ENCODE measurements around the gene WFDC12. TPM values are rescaled to one million over a fixed set of nuclear protein-coding genes. Genes with fewer than 3 reads are reported as not detected.
"Not testable (repeated sequence)": the region's sequence is repeated elsewhere in the genome, so short reads cannot be mapped to it uniquely, and the experiment has no call there.

Gene WFDC12
- total RNA-seq, 4 donors from 2014 or later: not detected

GRCh38 chr20:45156713-45157112 lies 32.4 kb upstream of the WFDC12 start:
- Histone ChIP-seq H3K27me3 (no peaks in the 10 kb centered on the region), H3K36me3 (no peaks in the 10 kb centered on the region), H3K27ac (no peak overlapping the region), H3K4me3 (no peak overlapping the region), H3K9me3 (no peaks in the 10 kb centered on the region), H3K4me1 (no peaks in the 10 kb centered on the region)
- no peak for DNase-seq
- no peak for TF ChIP-seq POLR2A (IDR thresholded peaks at IDR 0.05)
- TF ChIP-seq, protein P1, sequence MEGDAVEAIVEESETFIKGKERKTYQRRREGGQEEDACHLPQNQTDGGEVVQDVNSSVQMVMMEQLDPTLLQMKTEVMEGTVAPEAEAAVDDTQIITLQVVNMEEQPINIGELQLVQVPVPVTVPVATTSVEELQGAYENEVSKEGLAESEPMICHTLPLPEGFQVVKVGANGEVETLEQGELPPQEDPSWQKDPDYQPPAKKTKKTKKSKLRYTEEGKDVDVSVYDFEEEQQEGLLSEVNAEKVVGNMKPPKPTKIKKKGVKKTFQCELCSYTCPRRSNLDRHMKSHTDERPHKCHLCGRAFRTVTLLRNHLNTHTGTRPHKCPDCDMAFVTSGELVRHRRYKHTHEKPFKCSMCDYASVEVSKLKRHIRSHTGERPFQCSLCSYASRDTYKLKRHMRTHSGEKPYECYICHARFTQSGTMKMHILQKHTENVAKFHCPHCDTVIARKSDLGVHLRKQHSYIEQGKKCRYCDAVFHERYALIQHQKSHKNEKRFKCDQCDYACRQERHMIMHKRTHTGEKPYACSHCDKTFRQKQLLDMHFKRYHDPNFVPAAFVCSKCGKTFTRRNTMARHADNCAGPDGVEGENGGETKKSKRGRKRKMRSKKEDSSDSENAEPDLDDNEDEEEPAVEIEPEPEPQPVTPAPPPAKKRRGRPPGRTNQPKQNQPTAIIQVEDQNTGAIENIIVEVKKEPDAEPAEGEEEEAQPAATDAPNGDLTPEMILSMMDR (IDR thresholded peaks at IDR 0.05): no peak
- intact Hi-C loops (cut with DNase I; ENCODE audit: low total_unique reads): no loop called here

DNA sequence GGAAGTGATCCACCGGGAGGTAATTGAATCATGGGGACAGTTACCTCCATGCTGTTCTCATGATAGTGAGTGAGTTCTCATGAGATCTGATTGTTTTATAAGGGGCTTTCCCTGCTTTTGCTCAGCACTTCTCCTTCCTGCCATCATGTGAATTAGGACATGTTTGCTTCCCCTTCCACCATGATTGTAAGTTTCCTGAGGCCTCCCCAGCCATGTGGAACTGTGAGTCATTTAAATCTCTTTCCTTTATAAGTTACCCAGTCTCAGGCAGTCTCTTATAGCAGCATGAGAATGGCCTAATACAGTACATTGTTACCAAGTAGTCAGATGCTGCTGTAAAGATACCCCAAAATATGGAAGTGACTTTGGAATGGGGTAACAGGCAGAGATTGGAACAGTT lies 30.5 kb upstream of the WFDC12 start:
- H3K4me3 ChIP-seq; H3K27me3 ChIP-seq; H3K27ac ChIP-seq; DNase-seq; H3K9me3 ChIP-seq; H3K36me3 ChIP-seq; intact Hi-C loops (cut with DNase I; ENCODE audit: low total_unique reads); H3K4me1 ChIP-seq: not testable (repeated sequence)

GRCh38 chr20:45154183-45154582 lies 29.9 kb upstream of the WFDC12 start:
- Histone ChIP-seq H3K27ac (no peak overlapping the region), H3K4me3 (no peak overlapping the region), H3K4me1 (no peaks in the 10 kb centered on the region), H3K9me3 (no peaks in the 10 kb centered on the region), H3K36me3 (no peaks in the 10 kb centered on the region), H3K27me3 (no peaks in the 10 kb centered on the region)
- intact Hi-C loops (cut with DNase I; ENCODE audit: low total_unique reads): no loop called here
- no peak for DNase-seq
- TF ChIP-seq POLR2A (IDR thresholded peaks at IDR 0.05): no peak
- TF ChIP-seq, protein P1 (IDR thresholded peaks at IDR 0.05): no peak

- Histone ChIP-seq H3K9me3 (no peaks in the 10 kb centered on the region), H3K4me1 (no peaks in the 10 kb centered on the region), H3K4me3 (no peak overlapping the region), H3K27me3 (no peaks in the 10 kb centered on the region), H3K36me3 (no peaks in the 10 kb centered on the region), H3K27ac (no peak overlapping the region)
- intact Hi-C loops (cut with DNase I; ENCODE audit: low total_unique reads): no loop called here
- no peak for TF ChIP-seq POLR2A (IDR thresholded peaks at IDR 0.05)
- TF ChIP-seq, protein P1 (IDR thresholded peaks at IDR 0.05): no peak
- DNase-seq: no peak
These were observed 29.5 kb upstream of the WFDC12 start for GRCh38 chr20:45153752-45154151.

- no peaks in the 10 kb centered on the region for H3K27me3 ChIP-seq
- no peak overlapping the region for H3K27ac ChIP-seq
- intact Hi-C loops (cut with DNase I; ENCODE audit: low total_unique reads): no loop called here
- H3K4me1 ChIP-seq: no peaks in the 10 kb centered on the region
- TF ChIP-seq, protein P1 (IDR thresholded peaks at IDR 0.05): no peak
- TF ChIP-seq POLR2A (IDR thresholded peaks at IDR 0.05): no peak
- H3K4me3 ChIP-seq: no peak overlapping the region
- H3K9me3 ChIP-seq: no peaks in the 10 kb centered on the region
- H3K36me3 ChIP-seq: no peaks in the 10 kb centered on the region
- no peak for DNase-seq
These were observed 28.9 kb upstream of the WFDC12 start for GRCh38 chr20:45153147-45153546.

DNA sequence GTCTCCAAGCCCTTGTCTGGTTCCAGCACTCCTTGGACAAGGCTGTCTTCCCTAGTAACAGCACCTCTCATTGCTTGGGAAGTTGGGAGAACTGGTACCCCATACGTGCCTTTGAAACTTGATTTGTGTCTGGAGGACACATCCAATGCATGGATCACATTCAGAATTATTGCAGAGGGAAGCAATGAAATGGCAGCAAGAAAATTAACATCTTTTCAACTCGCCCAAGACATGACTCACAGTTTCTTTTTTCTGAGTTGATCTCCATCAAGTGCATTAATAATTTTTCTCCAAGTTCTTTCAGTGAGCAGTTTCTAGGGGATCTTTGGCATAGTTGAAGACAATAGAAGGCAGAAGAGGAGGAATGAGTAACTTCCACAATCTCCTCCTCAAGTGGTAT lies 28.1 kb upstream of the WFDC12 start:
- H3K4me3 ChIP-seq: no peak overlapping the region
- DNase-seq: no peak
- no peaks in the 10 kb centered on the region for H3K36me3 ChIP-seq
- no peaks in the 10 kb centered on the region for H3K9me3 ChIP-seq
- TF ChIP-seq, protein P1 (IDR thresholded peaks at IDR 0.05): no peak
- no peak for TF ChIP-seq POLR2A (IDR thresholded peaks at IDR 0.05)
- no peaks in the 10 kb centered on the region for H3K27me3 ChIP-seq
- intact Hi-C loops (cut with DNase I; ENCODE audit: low total_unique reads): no loop called here
- H3K27ac ChIP-seq: no peak overlapping the region
- H3K4me1 ChIP-seq: no peaks in the 10 kb centered on the region

Measured in uterus (tissue), 4 donors.